Skeletal muscle satellite cell (primary cell): ENCODE results near the gene IMMP2L.

ENCODE experiments used
- H3K27me3 ChIP-seq: 2 replicates; pipeline ENCODE4 v1.7.0; 2013; ENCODE audit warnings: low read length; ENCODE audit not compliant: control insufficient read depth, insufficient read depth
- H3K36me3 ChIP-seq: 2 replicates; pipeline ENCODE4 v1.7.0; 2013; ENCODE audit warnings: mild to moderate bottlenecking, control low read depth, low read length; ENCODE audit not compliant: insufficient read depth
- H3K4me1 ChIP-seq: 2 replicates; pipeline ENCODE4 v1.7.0; 2013; ENCODE audit warnings: low read length; ENCODE audit not compliant: control insufficient read depth, insufficient read depth
- H3K4me2 ChIP-seq: 2 replicates; pipeline ENCODE4 v1.7.0; 2013; ENCODE audit warnings: mild to moderate bottlenecking, low read length
- H3K4me3 ChIP-seq: 2 replicates; pipeline ENCODE4 v1.7.0; 2013; ENCODE audit warnings: low read length
- H3K9ac ChIP-seq: 2 replicates; pipeline ENCODE4 v1.7.0; 2013; ENCODE audit warnings: mild to moderate bottlenecking, low read depth, low read length, moderate library complexity
- H3K9me3 ChIP-seq: replicated peaks from 2 replicates; pipeline ENCODE4 v1.7.0; 2013; ENCODE audit warnings: mild to moderate bottlenecking, control low read depth, low read length

IMMP2L gene

DNA sequence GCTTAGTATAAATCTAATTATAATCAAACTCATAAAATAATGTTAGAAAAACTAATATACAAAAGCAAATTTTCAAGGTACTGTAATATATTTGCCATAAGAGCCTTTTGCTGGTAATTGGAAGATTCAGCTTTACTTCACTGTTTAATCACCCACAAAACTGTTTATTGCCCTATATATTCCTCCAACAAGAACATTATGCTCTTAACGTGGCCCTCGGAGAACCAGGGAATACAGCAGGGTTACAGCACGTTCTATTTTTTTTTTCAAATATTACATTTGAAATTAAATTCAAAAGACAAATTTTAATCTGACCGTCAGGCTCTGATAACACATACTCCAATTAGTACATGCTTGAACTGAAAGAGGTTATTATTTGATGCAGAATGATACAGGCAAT, 807.6 kb downstream of the IMMP2L start:
- Histone ChIP-seq H3K36me3 (no peaks in the 10 kb centered on the region), H3K4me2 (no peak overlapping the region), H3K4me3 (no peak overlapping the region), H3K4me1 (no peaks in the 10 kb centered on the region), H3K9me3 (no peaks in the 10 kb centered on the region), H3K27me3 (no peaks in the 10 kb centered on the region), H3K9ac (no peak overlapping the region)

DNA sequence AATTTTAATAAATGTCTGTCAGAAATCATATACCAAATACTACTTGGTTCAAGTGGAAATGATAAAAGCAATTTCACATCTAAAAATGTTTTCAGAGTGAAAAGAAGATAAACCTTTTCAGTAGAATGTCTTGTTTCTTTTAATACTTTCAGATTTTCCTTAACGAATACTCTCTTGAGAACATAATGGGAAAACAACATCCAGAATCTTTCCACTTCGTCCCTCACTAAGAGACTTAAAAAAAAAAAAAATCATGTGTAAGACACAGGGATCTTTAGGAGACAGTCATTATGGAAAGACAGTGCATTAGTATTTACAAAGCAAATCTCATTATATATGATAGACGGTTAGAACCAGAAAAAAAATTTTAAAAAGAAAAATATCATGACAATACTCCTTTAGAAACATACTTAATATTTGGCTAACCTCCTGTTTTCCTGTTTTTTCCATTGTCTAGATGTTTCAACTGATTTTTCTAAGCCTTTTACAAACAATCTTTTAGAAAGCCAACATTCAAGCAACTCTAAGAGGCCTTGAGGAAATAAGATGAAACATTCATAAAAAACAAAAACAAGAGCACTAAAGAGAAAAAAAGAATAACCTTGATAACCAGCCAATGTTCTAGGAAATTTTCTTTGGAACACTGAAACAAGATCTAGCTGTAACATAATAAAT, 811.2 kb downstream of the IMMP2L start:
- H3K36me3 ChIP-seq = no peaks in the 10 kb centered on the region
- no peaks in the 10 kb centered on the region for H3K9me3 ChIP-seq
- no peaks in the 10 kb centered on the region for H3K4me1 ChIP-seq
- no peak overlapping the region for H3K9ac ChIP-seq
- H3K27me3 ChIP-seq = no peaks in the 10 kb centered on the region
- H3K4me3 ChIP-seq = no peak overlapping the region
- no peak overlapping the region for H3K4me2 ChIP-seq

DNA sequence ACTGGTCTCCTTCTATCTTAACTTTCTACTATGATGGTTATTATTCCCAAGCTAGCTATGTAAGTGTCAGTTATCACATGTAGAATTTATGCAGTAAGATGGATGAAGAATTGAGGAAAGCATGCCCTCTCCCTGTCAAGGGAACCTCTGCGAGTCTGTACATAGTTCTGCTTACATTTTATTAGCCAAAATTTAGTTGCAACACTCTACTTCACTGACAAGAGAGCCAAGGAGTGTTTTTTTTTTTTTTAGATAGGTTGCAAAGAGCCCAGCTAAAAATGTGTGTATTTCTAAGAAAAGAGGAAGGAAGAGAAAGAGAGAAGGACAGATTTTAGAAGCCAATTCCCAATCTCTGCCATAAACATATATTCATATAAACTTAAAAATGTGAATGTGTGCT, 829.1 kb downstream of the IMMP2L start:
- Histone ChIP-seq H3K4me1 (no peaks in the 10 kb centered on the region), H3K27me3 (no peaks in the 10 kb centered on the region)

DNA sequence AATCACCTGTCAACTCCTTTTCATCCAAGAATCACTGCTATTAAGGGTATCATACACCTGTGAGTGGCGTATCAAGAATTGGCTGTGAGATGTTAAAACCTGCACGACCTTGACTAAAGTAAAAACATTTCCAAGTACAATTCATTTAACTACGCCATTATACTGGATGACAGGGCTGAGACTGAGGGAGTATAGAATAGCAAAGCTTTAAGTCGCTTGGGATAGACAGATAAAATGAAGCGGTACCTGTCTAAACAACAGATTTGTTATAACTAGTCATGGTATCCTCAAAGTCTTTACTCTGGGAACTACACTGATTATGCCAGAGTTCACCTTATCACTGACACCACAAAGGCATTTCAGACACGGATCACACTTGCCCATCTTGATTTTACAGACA, 837.5 kb downstream of the IMMP2L start:
- H3K27me3 ChIP-seq = no peaks in the 10 kb centered on the region
- H3K4me2 ChIP-seq = no peak overlapping the region
- no peaks in the 10 kb centered on the region for H3K9me3 ChIP-seq

More for the DNA sequence above, 829.1 kb downstream of the IMMP2L start:
- no peak overlapping the region for H3K4me2 ChIP-seq
- no peak overlapping the region for H3K9ac ChIP-seq
- H3K36me3 ChIP-seq = no peaks in the 10 kb centered on the region
- no peaks in the 10 kb centered on the region for H3K9me3 ChIP-seq
- H3K4me3 ChIP-seq = no peak overlapping the region

DNA sequence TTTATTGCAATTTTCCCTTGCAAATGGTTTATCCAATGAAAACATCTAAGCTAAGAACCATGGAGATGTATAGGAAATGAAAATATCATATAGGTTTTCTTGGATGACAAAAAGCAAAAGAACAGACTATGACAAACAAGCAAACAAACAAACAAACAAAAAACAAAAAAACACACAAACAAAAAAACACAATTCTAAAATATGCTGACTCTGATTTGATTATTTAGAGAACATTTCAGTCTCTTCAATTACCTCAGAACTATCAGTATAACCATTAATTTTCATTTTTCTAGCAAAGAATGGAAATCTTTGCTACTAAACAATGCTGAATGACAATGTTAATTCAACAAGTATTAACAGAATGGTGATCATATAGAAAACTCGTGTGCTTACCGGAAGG, 840.9 kb downstream of the IMMP2L start:
- Histone ChIP-seq H3K9ac (no peak overlapping the region), H3K9me3 (no peaks in the 10 kb centered on the region), H3K36me3 (no peaks in the 10 kb centered on the region), H3K27me3 (no peaks in the 10 kb centered on the region), H3K4me2 (no peak overlapping the region), H3K4me3 (no peak overlapping the region), H3K4me1 (no peaks in the 10 kb centered on the region)

More for the DNA sequence above, 837.5 kb downstream of the IMMP2L start:
- no peaks in the 10 kb centered on the region for H3K4me1 ChIP-seq
- H3K9ac ChIP-seq = no peak overlapping the region
- no peaks in the 10 kb centered on the region for H3K36me3 ChIP-seq
- no peak overlapping the region for H3K4me3 ChIP-seq

DNA sequence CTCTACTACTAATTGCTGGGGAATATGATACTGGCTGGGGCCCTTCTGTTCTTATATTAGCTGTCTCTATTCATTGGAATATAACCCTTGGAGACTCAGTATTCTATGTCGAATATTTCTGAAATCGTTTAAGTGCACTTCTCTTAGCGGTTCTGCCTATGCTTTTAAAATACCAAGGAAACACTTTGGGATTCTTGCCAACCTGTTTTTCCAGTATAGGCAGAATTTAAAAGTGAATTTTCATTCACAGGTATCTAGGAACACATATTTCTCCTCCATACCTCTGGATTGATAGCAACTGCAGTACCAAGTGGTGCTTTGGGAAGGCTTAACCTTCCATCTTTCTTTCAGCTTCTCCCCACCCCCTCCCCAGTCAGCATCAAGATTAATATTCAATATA, 841.7 kb downstream of the IMMP2L start:
- H3K4me3 ChIP-seq = no peak overlapping the region
- no peak overlapping the region for H3K9ac ChIP-seq
- H3K9me3 ChIP-seq = no peaks in the 10 kb centered on the region
- H3K27me3 ChIP-seq = no peaks in the 10 kb centered on the region
- H3K4me1 ChIP-seq = no peaks in the 10 kb centered on the region
- H3K4me2 ChIP-seq = no peak overlapping the region
- no peaks in the 10 kb centered on the region for H3K36me3 ChIP-seq

DNA sequence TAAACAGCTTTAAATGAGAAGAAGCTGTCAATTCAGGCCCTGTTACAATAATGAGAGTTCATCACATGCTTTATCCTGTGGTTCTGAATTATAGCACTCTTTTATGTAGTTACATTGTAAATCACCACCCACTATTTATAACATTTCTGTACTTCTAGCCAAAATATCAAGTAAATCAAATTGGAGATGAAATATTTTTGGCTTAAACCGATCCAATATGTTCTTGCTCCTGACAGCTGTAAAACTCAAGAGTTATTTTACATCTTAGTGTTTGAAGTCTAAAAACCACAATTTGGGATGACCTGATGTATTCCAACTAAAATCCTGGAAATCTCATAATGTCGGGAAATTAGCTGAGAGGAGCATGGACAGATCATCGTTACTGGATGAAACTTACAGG, 842.6 kb downstream of the IMMP2L start:
- H3K4me3 ChIP-seq = no peak overlapping the region
- H3K4me1 ChIP-seq = no peaks in the 10 kb centered on the region
- H3K9me3 ChIP-seq = no peaks in the 10 kb centered on the region
- H3K9ac ChIP-seq = no peak overlapping the region
- H3K36me3 ChIP-seq = no peaks in the 10 kb centered on the region
- no peak overlapping the region for H3K4me2 ChIP-seq
- H3K27me3 ChIP-seq = no peaks in the 10 kb centered on the region

DNA sequence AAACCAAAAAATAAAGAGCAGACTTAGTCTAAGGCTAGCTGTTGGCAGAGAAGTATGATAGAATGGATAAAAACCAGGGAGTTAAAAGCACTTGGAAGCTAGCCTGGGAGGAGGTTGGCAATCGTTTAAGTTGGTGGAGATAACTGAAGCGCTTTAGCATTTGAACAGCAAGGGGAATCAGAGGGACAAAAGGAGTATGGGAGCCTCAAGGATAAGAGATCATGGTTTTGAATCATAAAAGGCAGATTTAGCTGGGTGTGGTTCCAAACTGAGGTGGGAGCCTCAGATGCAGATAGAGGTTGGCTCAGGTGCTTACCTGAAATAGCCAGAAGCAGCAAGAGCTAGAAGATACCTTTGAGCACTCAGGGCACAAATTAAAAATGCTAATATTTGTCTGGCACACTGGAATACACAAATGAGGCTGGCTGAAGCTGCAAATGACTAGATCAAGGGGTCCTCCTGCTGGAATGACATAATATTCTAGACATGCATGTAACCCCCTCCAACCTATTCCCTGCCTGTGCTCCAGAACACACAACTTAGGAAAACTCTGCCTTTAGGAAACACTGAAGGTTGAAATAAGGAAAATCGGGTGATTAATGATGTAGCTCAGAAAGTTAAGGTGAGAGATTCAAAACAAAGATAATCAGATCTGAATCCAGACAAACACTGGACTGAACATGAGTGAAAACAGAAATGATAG, 843.6 kb downstream of the IMMP2L start:
- Histone ChIP-seq H3K36me3 (no peaks in the 10 kb centered on the region), H3K27me3 (no peaks in the 10 kb centered on the region), H3K4me3 (no peak overlapping the region), H3K9me3 (no peaks in the 10 kb centered on the region), H3K4me2 (no peak overlapping the region), H3K9ac (no peak overlapping the region), H3K4me1 (no peaks in the 10 kb centered on the region)

DNA sequence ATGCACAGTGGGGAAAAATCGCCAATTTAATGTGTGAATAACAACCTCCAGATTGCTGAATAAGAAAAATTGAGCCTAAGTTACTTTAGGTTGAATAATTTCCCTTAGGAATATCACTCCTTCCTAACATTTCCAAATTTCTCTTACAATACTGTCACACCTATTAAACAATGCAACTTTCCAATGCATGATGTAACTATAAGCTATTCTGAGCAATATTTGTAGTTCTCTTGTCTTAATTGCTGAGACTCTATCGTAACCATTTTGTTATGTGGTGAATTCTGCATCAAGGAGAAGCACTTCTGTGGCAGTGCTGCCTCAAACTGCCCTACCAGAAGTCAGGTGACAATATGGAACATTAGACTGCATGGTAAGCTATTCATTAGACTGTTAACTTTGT, 858.1 kb downstream of the IMMP2L start:
- no peaks in the 10 kb centered on the region for H3K27me3 ChIP-seq
- H3K4me3 ChIP-seq = no peak overlapping the region
- no peaks in the 10 kb centered on the region for H3K4me1 ChIP-seq
- H3K36me3 ChIP-seq = no peaks in the 10 kb centered on the region
- H3K4me2 ChIP-seq = no peak overlapping the region
- no peaks in the 10 kb centered on the region for H3K9me3 ChIP-seq
- H3K9ac ChIP-seq = no peak overlapping the region

DNA sequence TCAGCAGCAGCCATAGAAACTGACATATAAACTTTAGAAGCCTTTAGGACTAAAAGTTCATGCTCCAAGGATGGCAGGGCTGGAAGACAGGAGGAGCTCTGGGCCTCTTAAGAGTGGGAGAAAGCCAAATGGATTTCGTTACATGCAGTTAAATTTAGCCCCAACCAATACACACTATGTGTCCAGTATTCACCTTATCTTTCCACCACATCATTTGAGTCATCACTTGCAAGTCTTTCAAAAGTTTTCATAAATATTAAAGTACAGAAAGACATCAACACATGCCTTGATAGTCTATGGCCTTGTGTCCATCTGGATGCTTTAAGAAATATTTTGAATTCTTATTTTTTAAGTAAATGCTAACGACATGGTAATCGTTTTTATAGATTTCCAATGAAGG, 863.7 kb downstream of the IMMP2L start:
- H3K9me3 ChIP-seq = no peaks in the 10 kb centered on the region
- no peak overlapping the region for H3K9ac ChIP-seq
- no peak overlapping the region for H3K4me3 ChIP-seq
- H3K27me3 ChIP-seq = no peaks in the 10 kb centered on the region
- H3K4me1 ChIP-seq = no peaks in the 10 kb centered on the region
- H3K4me2 ChIP-seq = no peak overlapping the region
- no peaks in the 10 kb centered on the region for H3K36me3 ChIP-seq

DNA sequence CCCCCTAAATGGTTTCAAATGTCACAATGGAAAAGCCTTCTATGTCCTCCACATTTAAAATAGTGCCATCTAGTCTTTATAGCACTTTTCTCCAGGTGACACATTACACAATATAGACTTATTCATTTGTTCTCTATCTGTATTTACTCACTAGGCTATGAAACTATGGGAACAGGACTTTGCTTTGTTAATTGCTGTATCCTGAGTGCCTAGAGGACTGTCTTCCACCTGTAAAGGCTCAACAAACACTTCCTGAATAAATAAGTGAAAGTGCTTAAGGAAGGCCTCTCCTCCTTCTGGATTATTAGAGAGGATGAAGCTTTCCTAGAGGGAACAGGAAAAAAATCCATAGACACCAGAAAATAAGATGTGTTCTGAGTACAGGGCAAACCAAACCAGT, 868.9 kb downstream of the IMMP2L start:
- H3K4me2 ChIP-seq = no peak overlapping the region
- H3K4me3 ChIP-seq = no peak overlapping the region
- H3K9ac ChIP-seq = no peak overlapping the region
- no peaks in the 10 kb centered on the region for H3K27me3 ChIP-seq
- no peaks in the 10 kb centered on the region for H3K36me3 ChIP-seq
- H3K9me3 ChIP-seq = no peaks in the 10 kb centered on the region
- no peaks in the 10 kb centered on the region for H3K4me1 ChIP-seq

DNA sequence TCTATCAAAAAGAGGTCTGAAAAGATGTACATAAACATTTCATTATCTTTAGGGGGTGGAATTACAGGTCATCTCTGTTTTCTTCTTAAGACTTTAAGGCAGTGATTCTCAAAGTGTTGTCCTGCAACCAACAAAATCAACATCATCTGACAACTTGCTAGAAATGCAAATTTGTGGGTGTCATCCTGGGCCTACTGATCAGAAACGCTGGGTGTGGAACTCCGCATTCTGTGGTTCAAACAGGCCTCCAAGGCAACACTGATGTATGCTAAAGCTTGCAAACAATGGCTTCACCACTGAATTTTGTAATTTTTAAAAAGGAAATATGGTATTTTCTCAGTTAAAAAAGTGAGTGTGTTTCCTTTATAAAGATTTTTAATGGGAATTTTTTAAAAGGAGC, 873.4 kb downstream of the IMMP2L start:
- H3K9ac ChIP-seq = no peak overlapping the region
- H3K4me2 ChIP-seq = no peak overlapping the region
- H3K27me3 ChIP-seq = no peaks in the 10 kb centered on the region
- no peaks in the 10 kb centered on the region for H3K9me3 ChIP-seq
- H3K4me3 ChIP-seq = no peak overlapping the region
- no peaks in the 10 kb centered on the region for H3K4me1 ChIP-seq
- H3K36me3 ChIP-seq = no peaks in the 10 kb centered on the region
